Neural cell (in vitro differentiated cells): ENCODE results near the gene CHORDC1.

ENCODE experiments used
- CTCF ChIP-seq: fragments of 450-650 bp; IDR thresholded peaks from 2 replicates; pipeline ENCODE4 v1.5.1; 2014; ENCODE audit warnings: antibody characterized with exemption, mild to moderate bottlenecking, moderate library complexity; ENCODE audit not compliant: poor library complexity, severe bottlenecking
- POLR2AphosphoS5 ChIP-seq: IDR thresholded peaks from 2 replicates; pipeline ENCODE4 v1.6.1; 2012
- TAF1 ChIP-seq: IDR thresholded peaks from 2 replicates; pipeline ENCODE4 v1.6.1; 2012; ENCODE audit warnings: low read depth

- TF ChIP-seq TAF1 (peak; percentile 77), POLR2AphosphoS5 (peak; percentile 92), CTCF (no peak)
These were observed at the start of gene CHORDC1 for GRCh38 chr11:90222459-90223247.
